Medulla oblongata (tissue), 1 donor: ENCODE data around the gene DISC1.
"Not testable (repeated sequence)": the region's sequence is repeated elsewhere in the genome, so short reads cannot be mapped to it uniquely, and the experiment has no call there.

Experiments used
- DNase-seq: peaks from one replicate; pipeline ENCODE4 v3.0.0-alpha.2; 2015; ENCODE audit errors: extremely low spot score

DISC1 gene

DNA sequence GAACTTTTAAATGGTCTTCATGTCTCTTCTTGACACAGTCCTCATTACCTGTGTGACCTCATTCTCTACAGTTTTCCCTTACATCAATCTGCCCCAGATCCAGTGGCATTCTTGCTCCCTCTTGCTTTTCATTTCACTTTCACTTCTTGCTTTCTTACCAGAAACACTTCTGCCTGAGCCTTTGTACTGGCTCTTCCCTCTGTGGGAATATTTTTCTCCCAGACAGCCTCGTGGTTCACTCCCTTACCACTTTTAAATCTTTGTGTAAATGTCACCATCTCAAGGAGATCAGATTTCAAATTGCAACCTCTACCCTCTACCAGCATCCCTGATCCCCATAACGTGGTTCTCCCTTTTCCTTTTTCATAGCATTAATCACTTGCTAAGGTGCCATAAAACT is 73.2 kb downstream of the DISC1 start:
- peak; percentile 61 for DNase-seq

DNA sequence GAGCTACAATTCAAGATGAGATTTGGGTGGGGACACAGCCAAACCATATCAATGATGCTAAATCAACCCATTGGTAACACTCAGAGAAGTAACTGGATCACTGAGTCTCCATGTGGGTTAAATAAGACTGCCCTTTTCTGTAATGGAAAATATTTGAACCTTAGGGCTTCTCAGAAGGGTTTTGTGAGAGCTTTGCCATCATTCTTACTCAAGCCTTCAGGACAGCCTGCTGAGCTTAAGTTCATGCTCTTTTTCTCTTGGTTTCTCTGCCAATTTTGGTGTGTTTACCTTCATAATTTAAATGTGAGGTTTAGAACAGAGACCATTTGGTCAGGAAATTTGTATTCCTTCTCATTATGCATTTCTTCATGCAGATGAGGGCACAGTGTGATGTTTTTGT is 74.7 kb downstream of the DISC1 start:
- DNase-seq, result no peak

DNA sequence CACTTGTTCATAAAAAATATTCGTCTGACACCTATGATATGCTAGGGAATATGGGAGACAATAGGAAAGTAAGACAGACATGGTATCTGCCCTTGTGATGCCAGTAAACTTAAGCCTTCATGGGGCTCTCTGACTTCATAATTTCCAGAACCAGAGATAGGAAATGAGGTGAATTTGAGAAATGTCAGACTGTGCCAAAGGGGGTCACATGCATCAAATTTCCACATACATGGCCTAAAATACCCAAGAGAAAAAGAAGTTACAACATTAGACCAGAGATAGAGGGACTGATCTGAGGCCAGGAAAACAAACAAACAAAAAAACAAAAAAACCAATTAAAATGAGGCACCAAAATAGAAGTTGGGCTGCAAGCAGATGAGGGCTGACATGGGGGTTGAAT is 75.7 kb downstream of the DISC1 start:
- DNase-seq, result no peak

DNA sequence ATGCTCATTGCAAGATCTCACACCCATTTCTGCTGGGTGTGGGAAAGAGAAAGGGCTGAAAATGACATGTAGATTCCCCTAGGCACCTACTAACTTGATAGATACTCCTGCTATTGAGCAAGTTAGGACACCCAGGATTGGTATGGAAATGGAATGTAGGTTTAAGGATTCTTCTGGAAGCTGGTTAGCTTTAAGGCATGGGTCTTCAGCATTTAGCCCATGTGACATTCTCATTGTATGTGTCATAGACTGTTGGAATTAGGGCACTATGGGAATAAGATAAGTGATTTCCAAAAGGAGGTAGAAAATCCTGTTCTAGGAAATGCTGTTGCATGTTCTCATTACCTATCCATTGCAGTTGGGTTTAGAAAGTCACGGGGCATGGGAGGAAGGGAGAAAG is 76.2 kb downstream of the DISC1 start:
- DNase-seq, result no peak

DNA sequence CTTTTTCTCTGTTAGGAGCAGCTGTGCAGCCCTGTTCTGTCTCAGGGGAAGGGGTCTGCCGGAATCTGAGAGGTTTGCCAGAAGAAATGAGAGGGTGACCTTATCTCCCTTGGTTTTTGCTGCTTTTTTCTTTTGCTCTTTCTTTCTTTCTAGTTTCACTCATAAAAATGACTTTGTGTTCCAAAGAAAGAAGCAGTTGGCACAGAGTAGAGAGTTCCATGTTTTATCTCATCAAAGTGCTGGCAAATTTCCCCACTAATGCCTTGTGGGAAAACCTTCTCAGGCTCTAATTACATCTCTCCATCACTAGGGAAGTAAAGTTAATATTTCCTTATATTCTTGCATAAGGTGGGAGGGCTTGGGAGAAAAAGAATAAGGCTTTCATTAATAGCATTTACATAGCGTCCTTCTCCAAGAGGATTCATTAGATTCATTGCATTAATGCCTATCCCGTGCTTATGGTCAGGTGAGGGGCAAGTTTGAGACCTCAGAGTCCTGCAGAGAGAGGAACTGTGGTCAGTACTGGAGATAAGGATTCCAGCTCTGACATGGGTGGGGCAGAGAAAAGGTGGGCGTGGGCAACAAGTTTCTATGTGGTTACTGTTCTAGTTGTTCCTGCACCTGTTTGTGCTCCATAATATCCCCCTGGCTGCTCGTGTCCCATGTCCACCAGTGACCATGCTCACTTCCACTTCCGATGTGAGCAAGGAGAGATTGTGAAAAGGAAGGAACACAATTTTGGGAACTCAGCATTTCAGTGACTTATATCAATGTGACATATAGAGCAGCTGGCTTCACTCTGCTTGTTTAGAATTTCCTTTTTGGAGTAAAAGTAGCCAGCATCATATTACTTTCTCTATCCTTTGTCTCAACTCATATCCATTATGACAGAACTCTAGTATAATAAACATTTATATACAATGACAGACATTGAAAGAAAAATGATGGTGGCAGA is 79.5 kb downstream of the DISC1 start:
- no peak for DNase-seq

DNA sequence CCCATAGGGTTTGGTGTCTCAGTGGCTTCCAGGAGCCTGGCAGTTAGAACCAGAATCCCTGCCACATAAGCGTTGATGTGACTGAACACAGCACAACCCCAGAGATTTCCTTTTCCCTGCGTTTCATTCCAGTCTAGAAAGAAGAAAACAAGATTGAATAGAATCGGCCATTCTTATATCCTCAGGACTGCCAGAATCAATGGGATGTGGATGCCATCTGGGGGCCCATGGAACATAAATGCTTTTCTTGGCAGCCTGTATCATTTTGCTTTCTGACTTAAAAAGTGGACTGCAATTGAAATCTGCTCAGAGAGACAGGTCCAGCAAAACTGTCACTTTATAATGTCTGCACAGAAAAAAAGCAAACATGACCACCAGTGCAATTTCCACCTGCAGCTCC is 80.3 kb downstream of the DISC1 start:
- no peak for DNase-seq

DNA sequence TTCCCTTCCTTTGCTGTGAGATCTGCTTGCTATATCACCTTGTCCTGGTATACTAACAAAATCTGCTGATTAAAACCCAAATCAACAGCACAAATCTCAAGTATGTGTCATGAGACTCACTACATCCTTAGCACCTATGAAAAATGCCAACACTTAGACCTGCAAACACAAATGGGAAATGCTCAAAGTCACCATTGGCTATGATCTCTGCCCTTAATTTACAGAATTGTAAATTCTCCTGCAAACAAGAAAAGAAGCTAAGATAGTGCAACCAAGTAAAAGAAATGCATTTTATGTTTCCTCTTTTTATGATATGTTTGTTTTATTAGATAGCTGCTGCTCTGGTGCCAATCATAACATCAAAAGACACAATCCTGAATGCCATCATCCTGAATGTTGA is 80.8 kb downstream of the DISC1 start:
- DNase-seq, result no peak

DNA sequence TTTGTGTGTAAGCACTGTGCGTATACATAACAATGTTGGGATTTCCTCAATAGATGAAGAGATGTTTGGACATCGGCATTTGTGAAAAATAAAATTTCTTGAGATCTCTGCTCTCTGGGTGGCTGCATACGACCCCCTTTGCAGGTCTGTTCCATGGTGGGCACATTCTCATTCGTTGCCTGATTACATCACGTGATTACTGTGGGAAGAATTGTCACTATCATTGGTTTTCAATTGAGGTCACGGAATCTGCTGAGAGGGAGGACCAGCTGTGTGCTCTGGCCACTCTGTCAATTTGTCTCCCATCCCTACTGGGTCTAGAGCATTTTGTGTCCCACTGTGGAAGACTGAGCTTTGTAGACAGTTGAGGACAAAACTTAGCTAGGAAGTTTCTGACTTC is 81.8 kb downstream of the DISC1 start:
- DNase-seq, result no peak

DNA sequence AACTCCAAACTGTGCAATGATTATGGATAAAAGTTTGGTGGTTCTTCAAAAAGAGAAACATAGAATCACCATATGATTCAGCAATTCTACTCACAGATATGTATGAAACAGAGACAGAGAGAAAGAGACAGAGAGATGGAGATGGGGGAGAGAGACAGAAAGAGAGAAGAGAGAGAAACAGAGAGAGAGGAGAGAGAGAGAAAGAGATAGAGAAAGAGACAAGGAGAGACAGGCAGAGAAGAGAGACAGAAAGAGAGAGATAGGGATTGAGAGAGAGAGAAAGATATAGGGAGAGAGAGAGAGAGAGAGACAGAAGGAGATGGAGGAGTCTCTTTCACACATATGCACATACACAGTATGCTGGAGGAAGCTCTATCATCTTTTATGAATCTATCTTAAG is 87.8 kb downstream of the DISC1 start:
- DNase-seq, result no peak

DNA sequence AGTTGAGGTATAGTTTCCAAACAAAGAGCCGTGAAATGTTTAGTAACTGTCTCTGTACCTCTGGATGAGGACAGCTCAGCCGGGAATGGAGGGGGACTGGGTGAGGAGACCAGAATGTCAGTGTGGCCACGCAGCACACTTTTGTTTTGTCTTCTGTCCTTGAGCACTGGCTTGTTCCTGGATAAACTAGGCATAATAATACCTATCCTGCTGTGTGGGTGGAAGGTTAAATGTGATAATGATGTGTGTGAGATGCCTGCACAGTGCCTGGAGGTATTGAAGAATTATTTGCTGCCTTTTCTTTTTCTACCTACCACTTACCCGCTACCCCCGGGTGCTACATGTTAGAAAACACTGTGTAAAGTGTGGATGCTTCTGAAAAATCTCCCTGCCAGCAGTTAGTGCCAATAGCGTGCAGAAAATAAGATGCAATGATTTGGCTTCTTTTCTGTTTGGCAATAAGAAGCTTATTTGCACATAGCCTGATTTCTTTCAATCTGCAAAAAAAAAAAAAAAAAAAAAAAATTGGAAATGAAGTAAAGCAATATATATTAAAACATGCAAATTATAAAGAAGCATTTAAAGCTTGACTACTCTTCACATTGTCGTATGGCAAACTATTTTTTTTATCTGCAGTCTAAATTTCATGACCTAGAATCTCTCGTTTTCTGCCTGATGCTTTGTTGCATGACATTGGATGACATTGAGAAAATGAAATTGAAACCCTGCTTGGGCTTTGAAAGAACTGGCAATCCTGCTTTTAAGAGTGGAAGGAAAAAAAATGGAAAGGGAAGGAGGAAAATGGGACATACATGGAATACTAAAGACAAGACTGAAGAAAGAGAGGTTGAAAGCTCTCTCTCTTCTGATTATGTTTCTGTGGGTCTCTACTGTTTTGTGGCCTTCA is 89.5 kb downstream of the DISC1 start:
- no peak for DNase-seq

DNA sequence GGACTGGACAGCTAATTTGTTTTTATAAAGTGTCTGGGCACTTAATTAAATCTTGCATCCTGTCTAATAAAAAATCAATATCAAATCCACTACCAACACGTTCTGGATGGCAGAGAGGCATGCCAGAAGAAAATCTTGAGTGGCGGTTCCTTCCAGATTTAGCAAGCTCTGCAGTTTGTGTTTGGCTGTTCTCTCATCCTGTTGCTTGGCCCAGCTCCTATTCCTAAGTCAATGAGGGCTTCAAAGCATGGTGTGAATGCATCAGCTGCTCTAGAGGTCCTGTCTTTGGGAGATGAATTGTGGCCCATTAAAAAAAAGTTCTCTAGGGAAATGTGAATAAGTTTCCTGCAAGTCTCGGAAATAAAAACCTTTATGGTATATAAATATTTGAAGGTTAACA is 90.3 kb downstream of the DISC1 start:
- DNase-seq, result no peak

DNA sequence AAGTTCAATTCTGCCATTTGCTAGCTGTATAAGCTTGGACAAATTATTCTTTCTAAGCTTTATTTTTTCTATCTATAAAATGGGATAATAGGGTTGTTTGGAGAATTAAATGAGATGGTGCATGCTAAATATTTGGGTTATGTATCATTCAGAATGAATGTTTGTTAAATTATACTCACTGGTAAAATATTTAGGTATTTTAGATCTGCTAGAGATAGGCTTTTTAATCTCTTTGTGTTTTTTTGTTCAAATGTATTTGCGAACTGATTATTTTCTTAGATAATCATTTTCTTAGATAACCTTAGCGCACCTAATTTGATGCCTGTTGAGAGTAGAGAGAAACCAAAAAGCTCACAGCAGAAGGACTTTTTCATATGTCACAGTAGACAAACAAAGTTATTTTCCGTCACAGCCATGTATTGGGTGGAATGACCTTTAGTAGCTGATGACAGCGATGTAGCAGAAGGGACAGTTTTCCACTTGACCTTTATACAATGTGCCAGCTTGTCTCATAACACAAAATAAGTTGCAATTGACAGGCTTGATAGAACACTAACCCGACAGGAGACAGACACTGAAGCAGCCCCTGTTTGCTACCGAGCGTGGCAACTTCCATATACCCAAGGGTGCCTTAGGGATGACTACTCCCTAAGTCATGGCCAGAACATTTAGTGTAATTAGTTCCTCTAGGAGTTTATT is 93.0 kb downstream of the DISC1 start:
- DNase-seq, result no peak

DNA sequence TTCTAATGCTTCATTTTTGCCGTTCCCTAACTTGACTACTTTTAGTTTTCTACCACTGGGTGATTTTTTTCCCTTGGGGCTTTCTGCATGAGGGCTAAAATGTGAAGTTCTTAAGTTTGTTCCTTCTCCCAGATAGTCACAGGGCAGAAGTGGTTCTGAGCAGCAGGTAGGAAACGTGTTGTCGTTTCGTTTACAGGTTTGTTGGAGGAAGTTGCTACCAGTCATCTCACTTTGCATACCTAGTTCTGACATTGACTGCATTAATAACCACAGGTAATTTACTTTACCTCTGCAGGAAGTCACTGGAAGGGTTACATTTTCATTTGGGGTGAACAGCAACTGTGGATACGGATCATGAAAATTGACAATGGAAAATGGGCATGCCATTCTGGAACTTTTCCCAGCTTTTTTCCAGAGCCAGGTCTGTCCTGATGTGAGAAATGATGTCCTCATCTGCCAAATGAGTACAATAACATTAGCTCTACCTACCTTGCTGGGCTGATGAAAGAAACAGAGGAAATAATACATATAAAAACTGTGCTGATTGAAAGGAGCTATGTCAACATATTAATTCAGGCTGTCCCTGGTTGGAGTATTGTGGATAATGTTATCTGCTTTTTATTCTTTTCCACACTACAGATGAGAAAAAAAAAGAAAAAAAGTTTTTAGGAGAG is 94.2 kb downstream of the DISC1 start:
- no peak for DNase-seq

DNA sequence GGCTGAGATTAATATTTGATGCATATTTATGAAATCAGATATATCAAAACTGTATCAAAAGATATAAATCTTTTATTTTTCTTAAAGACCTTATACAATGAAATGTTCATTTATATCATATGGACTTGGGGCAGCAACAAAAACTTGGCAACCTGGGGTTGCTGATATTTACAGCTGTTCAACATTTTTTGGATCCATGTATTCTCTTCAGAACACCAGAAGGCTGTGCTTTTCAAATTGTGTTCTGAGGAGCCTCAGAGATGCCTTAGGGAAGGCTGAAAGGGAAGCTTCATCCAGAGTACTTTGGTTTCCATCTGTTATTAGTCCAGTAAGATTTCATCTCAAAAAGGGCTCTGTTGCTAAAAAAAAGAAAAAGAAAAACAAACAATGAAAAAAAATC is 94.8 kb downstream of the DISC1 start:
- no peak for DNase-seq

DNA sequence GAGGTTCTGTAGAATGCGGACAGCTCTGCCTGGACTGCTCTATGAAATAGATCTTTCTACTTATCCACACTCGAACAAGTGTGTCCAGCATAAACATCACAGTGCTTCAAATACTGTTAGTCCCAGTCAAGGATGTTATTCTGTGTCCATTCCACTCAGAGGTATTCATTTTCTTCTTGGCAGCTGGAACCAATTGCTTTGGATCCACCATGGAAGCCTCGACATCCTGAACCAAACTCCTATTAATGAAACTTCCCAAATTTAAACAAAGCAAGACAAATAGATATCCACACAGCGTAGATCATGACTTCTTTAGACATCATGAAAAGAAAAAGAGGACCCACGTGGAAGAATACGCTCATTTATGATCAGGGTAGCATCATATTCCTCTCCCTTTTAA is 95.8 kb downstream of the DISC1 start:
- no peak for DNase-seq

DNA sequence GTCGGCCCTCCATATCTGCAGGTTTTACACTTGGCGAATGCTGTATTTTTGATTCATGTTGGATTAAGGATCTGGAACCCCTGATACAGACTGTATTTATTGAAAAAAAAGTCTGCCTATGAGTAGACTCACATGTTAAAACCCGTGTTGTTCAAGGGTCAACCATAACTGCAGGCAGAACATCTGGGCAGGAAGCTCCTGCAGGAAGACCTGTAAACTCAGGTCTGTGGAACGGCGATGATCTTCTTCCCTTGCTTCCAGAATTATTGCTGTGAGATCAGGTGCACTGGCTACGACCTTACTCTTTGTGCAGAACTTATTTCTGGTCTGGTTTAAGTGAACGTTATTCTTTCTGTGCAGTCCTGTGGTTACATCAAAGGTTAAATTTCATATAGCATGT is 96.6 kb downstream of the DISC1 start:
- no peak for DNase-seq

DNA sequence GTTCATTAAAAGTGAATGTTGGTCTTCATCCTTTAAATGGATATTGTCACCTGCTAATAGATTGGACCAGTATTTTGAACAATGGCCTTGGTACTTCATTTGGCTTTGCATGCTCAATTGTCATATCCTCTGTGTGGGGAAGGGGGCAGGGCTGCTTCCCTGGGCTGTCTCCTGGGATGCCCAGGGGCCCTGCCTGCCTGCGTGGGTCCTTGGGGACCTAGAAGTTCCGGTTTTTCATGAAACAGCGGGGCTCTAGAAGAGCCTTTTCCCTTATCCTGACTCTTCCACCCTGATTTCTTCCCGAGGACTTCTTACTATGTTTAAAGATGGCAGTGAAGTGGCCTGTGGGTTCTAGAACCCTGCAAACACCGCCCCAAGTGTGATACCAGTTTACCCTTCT is 97.5 kb downstream of the DISC1 start:
- DNase-seq, result no peak

DNA sequence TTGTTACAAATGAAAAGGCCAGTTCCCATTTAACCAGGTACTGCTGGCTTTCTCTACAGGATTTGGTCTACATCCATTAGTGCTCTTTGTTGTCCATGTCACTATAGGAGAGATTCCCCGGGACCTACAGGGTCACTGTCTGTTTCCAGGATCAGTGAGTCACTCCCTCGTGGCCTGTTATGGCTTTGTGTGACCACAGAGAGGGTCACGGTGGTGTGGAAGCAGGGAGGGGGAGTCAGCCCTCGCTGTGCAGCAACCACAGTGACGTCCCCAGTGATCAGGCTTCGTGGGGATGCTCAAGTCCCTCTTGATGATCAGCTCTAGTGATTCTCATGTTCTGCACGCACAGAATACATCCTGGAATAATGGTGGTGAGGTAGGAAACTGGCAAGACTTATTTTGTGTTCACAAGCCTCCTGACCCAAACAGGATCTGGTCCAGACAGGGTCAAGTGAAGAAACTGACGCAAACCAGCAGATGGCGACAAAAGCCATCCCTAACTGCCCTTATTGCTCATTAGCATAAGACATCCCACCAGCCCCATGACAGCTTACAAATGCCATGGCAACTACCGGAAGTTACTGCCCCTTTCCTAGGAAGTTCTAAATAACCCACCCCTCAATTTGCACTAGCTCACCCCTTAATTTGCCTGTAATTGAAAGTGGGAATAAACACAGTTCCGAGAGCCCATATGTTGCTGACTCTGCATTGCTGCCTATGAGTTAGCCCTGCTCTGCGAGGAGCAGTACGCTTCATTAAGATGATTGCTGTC is 98.5 kb downstream of the DISC1 start:
- peak; percentile 62 for DNase-seq

DNA sequence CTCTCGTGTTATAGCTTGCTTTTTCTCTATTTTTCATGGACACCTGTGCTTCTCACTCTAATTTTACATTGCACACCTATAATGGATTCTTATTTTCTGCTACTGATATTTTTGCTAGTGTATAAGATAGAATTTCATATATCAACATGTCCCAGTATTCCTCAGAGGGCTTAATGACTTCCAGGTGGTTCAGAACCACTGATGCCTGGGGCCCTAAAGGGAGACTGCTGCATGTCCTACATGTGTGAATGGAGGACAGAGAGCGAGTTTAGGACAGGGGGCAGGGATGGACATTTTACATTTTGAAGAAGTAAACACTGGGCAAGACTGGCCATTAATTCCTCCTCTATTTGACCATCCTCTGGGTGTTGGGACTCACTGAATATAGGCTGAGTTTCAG is 100.6 kb downstream of the DISC1 start:
- no peak for DNase-seq

DNA sequence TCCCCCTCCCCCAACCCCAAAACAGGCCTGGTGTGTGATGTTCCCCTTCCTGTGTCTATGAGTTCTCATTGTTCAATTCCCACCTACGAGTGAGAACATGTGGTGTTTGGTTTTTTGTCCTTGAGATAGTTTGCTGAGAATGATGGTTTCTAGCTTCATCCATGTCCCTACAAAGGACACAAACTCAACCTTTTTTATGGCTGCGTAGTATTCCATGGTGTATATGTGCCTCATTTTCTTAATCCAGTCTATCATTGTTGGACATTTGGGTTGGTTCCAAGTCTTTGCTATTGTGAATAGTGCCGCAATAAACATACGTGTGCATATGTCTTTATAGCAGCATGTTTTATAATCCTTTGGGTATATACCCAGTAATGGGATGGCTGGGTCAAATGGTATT is 102.4 kb downstream of the DISC1 start:
- DNase-seq, result not testable (repeated sequence)

DNA sequence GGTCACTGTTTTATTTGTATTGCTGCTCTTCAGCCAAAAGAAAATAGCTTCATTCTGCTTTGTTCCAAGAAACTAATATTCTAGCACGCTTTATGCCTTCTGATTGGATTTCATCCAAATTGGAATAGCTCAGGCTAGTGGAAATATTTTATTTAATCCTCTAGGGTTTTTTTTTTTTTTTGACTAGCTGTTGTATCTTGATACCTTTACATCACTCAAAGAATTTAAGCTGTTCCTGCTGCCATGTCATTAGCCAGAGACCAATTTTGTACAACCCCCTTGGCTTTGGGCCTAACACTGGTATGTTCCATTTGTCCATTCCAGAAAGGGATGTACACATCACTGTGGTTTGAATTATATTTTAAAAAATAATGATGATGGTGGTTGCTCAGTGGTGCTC is 103.0 kb downstream of the DISC1 start:
- DNase-seq, result no peak
